ENCODE data around the gene TMEM39B. TPM values are rescaled to one million over a fixed set of nuclear protein-coding genes. Genes with fewer than 3 reads are reported as not detected.

Gene TMEM39B
- total RNA-seq, 1 experiment from 2014 or later, result 9.4 TPM

- no peak for ATAC-seq
- no TSS peak for BruUV-seq (replicated peaks)
- H3K9me3 ChIP-seq (ENCODE audit: low read length), result no peaks in the 10 kb centered on the region
- DNase-seq, result no peak
- no peaks in the 10 kb centered on the region for H3K27me3 ChIP-seq (ENCODE audit: low read length)
- intact Hi-C loops (cut with micrococcal nuclease), result no loop called here
- no peaks in the 10 kb centered on the region for H3K9me2 ChIP-seq (replicated peaks; ENCODE audit: low read length)
- H3K4me2 ChIP-seq (ENCODE audit: low read length), result no peak overlapping the region
- H2AFZ ChIP-seq (ENCODE audit: low read length), result no peak overlapping the region
- H3K9ac ChIP-seq (ENCODE audit: low read length), result no peak overlapping the region
- no peaks in the 10 kb centered on the region for H4K20me1 ChIP-seq (ENCODE audit: low read length)
- no peaks in the 10 kb centered on the region for H3K79me2 ChIP-seq (ENCODE audit: low read length)
- H3F3A ChIP-seq (ENCODE audit: low read length, unreplicated experiment), result no peaks in the 10 kb centered on the region
- H3K4me3 ChIP-seq (ENCODE audit: low read length), result no peak overlapping the region
- H3K27ac ChIP-seq (ENCODE audit: low read length), result no peak overlapping the region
- ChIA-PET POLR2A (ENCODE audit: unreplicated experiment) (no interaction called here), CTCF (no interaction called here)
- peaks cover 68% of the 10 kb centered on the region for H3K36me3 ChIP-seq (ENCODE audit: low read depth, low read length)
- TF ChIP-seq, protein P1, sequence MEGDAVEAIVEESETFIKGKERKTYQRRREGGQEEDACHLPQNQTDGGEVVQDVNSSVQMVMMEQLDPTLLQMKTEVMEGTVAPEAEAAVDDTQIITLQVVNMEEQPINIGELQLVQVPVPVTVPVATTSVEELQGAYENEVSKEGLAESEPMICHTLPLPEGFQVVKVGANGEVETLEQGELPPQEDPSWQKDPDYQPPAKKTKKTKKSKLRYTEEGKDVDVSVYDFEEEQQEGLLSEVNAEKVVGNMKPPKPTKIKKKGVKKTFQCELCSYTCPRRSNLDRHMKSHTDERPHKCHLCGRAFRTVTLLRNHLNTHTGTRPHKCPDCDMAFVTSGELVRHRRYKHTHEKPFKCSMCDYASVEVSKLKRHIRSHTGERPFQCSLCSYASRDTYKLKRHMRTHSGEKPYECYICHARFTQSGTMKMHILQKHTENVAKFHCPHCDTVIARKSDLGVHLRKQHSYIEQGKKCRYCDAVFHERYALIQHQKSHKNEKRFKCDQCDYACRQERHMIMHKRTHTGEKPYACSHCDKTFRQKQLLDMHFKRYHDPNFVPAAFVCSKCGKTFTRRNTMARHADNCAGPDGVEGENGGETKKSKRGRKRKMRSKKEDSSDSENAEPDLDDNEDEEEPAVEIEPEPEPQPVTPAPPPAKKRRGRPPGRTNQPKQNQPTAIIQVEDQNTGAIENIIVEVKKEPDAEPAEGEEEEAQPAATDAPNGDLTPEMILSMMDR (conservative IDR thresholded peaks at IDR 0.05; ENCODE audit: low read depth, low read length), result no peak
- TF ChIP-seq EZH2 (IDR thresholded peaks at IDR 0.05; ENCODE audit: low read length, unreplicated experiment) (no peak), EZH2phosphoT487 (IDR thresholded peaks at IDR 0.05; ENCODE audit: borderline replicate concordance, low read length) (no peak)
- no peaks in the 10 kb centered on the region for H3K4me1 ChIP-seq (ENCODE audit: insufficient read depth, low read length)
These were observed 25.0 kb upstream of the TMEM39B start for GRCh38 chr1:32047701-32048100.

- intact Hi-C loops (cut with micrococcal nuclease), result no loop called here
- ChIA-PET POLR2A (ENCODE audit: unreplicated experiment) (no interaction called here), CTCF (no interaction called here)
- H3K36me3 ChIP-seq (ENCODE audit: low read depth, low read length), result peaks cover 68% of the 10 kb centered on the region
- H3K27me3 ChIP-seq (ENCODE audit: low read length), result no peaks in the 10 kb centered on the region
- no peak for DNase-seq
- no peaks in the 10 kb centered on the region for H3F3A ChIP-seq (ENCODE audit: low read length, unreplicated experiment)
- no peak overlapping the region for H3K27ac ChIP-seq (ENCODE audit: low read length)
- H3K9me3 ChIP-seq (ENCODE audit: low read length), result no peaks in the 10 kb centered on the region
- no peak overlapping the region for H3K4me2 ChIP-seq (ENCODE audit: low read length)
- H3K4me3 ChIP-seq (ENCODE audit: low read length), result no peak overlapping the region
- no peaks in the 10 kb centered on the region for H3K4me1 ChIP-seq (ENCODE audit: insufficient read depth, low read length)
- no peaks in the 10 kb centered on the region for H3K79me2 ChIP-seq (ENCODE audit: low read length)
- TF ChIP-seq EZH2phosphoT487 (IDR thresholded peaks at IDR 0.05; ENCODE audit: borderline replicate concordance, low read length), result no peak
- no peak for TF ChIP-seq EZH2 (IDR thresholded peaks at IDR 0.05; ENCODE audit: low read length, unreplicated experiment)
- TF ChIP-seq, protein P1 (conservative IDR thresholded peaks at IDR 0.05; ENCODE audit: low read depth, low read length), result no peak
- H4K20me1 ChIP-seq (ENCODE audit: low read length), result no peaks in the 10 kb centered on the region
- no peak overlapping the region for H3K9ac ChIP-seq (ENCODE audit: low read length)
- no peaks in the 10 kb centered on the region for H3K9me2 ChIP-seq (replicated peaks; ENCODE audit: low read length)
- ATAC-seq, result no peak
- H2AFZ ChIP-seq (ENCODE audit: low read length), result no peak overlapping the region
- BruUV-seq (replicated peaks), result no TSS peak
These were observed 24.3 kb upstream of the TMEM39B start for GRCh38 chr1:32048440-32048839.

DNA sequence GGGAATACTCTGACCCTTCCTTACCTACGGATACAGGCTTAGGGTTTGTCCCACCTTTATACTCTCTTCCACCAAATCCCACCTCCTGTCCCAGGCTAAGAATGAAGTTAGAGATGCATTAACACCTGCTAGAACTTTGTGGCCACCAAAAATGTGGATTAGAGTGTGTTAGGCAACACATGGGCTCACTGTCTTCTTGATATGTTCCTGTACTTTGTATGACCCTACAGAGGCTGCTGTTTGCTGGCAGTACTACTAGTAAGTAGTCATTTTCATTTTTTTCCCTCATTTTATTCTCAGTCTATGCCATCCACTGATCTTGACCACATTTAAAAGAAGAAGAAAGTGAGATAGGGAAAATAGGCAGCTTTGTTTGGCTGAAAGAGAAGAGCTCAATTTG is 21.0 kb upstream of the TMEM39B start:
- intact Hi-C loops (cut with micrococcal nuclease), result no loop called here
- Histone ChIP-seq H3K4me2 (ENCODE audit: low read length) (no peak overlapping the region), H3F3A (ENCODE audit: low read length, unreplicated experiment) (no peaks in the 10 kb centered on the region), H3K9me3 (ENCODE audit: low read length) (no peaks in the 10 kb centered on the region), H3K9me2 (replicated peaks; ENCODE audit: low read length) (no peaks in the 10 kb centered on the region), H3K79me2 (ENCODE audit: low read length) (no peaks in the 10 kb centered on the region), H3K27ac (ENCODE audit: low read length) (no peak overlapping the region), H3K36me3 (ENCODE audit: low read depth, low read length) (peaks cover 77% of the 10 kb centered on the region), H2AFZ (ENCODE audit: low read length) (no peak overlapping the region), H3K9ac (ENCODE audit: low read length) (no peak overlapping the region), H3K4me1 (ENCODE audit: insufficient read depth, low read length) (no peaks in the 10 kb centered on the region), H3K27me3 (ENCODE audit: low read length) (no peaks in the 10 kb centered on the region), H4K20me1 (ENCODE audit: low read length) (no peaks in the 10 kb centered on the region), H3K4me3 (ENCODE audit: low read length) (no peak overlapping the region)
- CTCF ChIA-PET, result no interaction called here
- BruUV-seq (replicated peaks), result no TSS peak
- DNase-seq (no peak), ATAC-seq (no peak)
- no peak for TF ChIP-seq EZH2phosphoT487 (IDR thresholded peaks at IDR 0.05; ENCODE audit: borderline replicate concordance, low read length)
- TF ChIP-seq EZH2 (IDR thresholded peaks at IDR 0.05; ENCODE audit: low read length, unreplicated experiment), result no peak
- TF ChIP-seq, protein P1 (conservative IDR thresholded peaks at IDR 0.05; ENCODE audit: low read depth, low read length), result no peak
- POLR2A ChIA-PET (ENCODE audit: unreplicated experiment), result no interaction called here
